OCI-LY7 (cell line): ENCODE measurements around the gene TRMT44.

ENCODE experiments used
- EZH2phosphoT487 ChIP-seq: fragments of 200-600 bp; sonication (generic); IDR thresholded peaks from 2 replicates; pipeline ENCODE4 v1.6.1; 2018; ENCODE audit warnings: low read depth, borderline replicate concordance, mild to moderate bottlenecking, mixed run types, antibody characterized with exemption, low read length, moderate library complexity, mixed read lengths
- TF ChIP-seq, protein P1 (sequence below): fragments of 200-600 bp; sonication (generic); conservative IDR thresholded peaks from 2 replicates; pipeline ENCODE4 v1.5.1; 2014; ENCODE audit warnings: mild to moderate bottlenecking, antibody characterized with exemption, low read length, moderate library complexity, mixed read lengths

GRCh38 chr4:8516061-8516573, 75.5 kb downstream of the TRMT44 start:
- TF ChIP-seq, protein P1, sequence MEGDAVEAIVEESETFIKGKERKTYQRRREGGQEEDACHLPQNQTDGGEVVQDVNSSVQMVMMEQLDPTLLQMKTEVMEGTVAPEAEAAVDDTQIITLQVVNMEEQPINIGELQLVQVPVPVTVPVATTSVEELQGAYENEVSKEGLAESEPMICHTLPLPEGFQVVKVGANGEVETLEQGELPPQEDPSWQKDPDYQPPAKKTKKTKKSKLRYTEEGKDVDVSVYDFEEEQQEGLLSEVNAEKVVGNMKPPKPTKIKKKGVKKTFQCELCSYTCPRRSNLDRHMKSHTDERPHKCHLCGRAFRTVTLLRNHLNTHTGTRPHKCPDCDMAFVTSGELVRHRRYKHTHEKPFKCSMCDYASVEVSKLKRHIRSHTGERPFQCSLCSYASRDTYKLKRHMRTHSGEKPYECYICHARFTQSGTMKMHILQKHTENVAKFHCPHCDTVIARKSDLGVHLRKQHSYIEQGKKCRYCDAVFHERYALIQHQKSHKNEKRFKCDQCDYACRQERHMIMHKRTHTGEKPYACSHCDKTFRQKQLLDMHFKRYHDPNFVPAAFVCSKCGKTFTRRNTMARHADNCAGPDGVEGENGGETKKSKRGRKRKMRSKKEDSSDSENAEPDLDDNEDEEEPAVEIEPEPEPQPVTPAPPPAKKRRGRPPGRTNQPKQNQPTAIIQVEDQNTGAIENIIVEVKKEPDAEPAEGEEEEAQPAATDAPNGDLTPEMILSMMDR = no peak
- TF ChIP-seq EZH2phosphoT487 = no peak
